NB4 (cell line): ENCODE measurements around the gene CORO1C.

Source experiments
- DNase-seq: peaks from one replicate; pipeline ENCODE4 v3.0.0; 2010; ENCODE audit warnings: low read depth
- H3K4me3 ChIP-seq: one replicate; pipeline ENCODE4 v1.5.1; 2011; ENCODE audit warnings: mild to moderate bottlenecking, low read depth, low read length, moderate library complexity
- MYC ChIP-seq: IDR thresholded peaks from 2 replicates; pipeline ENCODE4 v1.6.1; 2011; ENCODE audit warnings: low read depth, low read length
- POLR2A ChIP-seq: IDR thresholded peaks from 2 replicates; pipeline ENCODE4 v1.6.1; 2011; ENCODE audit warnings: mild to moderate bottlenecking; ENCODE audit not compliant: insufficient read length; ENCODE audit errors: extremely low read depth
- TF ChIP-seq, protein P1 (sequence below): IDR thresholded peaks from 2 replicates; pipeline ENCODE4 v1.6.1; 2011; ENCODE audit warnings: low read depth, low read length
- TF ChIP-seq, protein P2 (sequence below): IDR thresholded peaks from one replicate; pipeline ENCODE4 v1.5.1; 2012; ENCODE audit warnings: low read depth, low read length

Gene CORO1C

DNA sequence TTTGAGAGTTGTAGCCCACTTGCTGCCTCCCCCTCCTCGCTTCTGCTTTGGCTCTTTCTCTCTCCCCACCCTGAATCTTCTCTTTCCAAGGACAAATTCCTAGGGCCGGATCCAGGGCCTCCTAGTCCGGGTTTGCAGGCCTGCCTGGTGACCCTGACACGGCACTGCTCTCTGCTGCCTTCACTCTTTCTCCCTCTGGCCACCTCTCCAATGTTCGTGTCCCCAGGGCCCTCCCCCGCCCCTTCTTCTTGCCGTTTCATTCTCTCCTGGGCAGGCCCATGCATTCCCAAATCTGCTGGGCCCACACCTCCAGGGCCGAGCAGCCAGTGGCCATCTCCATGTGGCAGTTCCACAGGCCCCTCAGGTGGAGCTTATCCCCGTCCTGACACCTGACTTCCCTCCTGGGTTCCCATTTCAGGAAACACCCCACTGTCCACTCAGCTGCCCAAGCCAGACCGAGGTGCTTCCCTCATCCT is 34.0 kb upstream of the CORO1C start:
- H3K4me3 ChIP-seq, result no peak overlapping the region
- DNase-seq, result no peak
- TF ChIP-seq, protein P1, sequence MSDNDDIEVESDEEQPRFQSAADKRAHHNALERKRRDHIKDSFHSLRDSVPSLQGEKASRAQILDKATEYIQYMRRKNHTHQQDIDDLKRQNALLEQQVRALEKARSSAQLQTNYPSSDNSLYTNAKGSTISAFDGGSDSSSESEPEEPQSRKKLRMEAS, result no peak
- TF ChIP-seq MYC, result no peak
- TF ChIP-seq, protein P2, sequence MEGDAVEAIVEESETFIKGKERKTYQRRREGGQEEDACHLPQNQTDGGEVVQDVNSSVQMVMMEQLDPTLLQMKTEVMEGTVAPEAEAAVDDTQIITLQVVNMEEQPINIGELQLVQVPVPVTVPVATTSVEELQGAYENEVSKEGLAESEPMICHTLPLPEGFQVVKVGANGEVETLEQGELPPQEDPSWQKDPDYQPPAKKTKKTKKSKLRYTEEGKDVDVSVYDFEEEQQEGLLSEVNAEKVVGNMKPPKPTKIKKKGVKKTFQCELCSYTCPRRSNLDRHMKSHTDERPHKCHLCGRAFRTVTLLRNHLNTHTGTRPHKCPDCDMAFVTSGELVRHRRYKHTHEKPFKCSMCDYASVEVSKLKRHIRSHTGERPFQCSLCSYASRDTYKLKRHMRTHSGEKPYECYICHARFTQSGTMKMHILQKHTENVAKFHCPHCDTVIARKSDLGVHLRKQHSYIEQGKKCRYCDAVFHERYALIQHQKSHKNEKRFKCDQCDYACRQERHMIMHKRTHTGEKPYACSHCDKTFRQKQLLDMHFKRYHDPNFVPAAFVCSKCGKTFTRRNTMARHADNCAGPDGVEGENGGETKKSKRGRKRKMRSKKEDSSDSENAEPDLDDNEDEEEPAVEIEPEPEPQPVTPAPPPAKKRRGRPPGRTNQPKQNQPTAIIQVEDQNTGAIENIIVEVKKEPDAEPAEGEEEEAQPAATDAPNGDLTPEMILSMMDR, result no peak
- no peak for TF ChIP-seq POLR2A

DNA sequence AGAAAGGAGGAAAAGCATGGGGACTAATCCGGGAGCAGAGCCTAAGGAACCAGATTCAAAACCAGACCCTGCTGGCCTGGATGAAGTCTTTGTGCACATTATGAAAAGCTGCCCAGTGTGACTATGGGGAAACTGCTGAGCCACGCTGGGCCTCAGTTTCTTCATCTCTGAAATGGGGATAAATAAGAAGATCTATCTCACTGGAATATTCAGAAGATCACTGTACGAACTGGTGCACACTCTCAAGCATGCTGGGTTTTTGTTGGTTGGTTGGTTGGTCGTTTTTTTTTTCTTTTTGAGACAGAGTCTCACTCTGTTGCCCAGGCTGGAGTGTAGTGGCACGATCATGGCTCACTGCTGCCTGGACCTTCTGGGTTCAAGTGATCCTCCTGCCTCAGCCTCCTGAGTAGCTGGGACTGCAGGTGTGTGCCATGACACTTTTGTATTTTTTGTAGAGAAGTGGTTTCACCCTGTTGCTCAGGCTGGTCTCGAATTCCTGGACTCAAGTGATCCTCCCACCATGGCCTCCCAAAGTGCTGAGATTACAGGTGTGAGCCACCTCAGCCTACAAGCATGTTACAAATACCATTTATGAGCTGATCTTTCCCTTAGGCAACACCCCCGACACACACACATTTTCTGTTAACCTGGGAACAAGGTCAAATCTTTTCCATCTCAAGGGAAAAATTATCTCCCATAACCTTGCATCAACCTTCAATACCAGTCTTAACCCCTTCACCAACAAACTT is 33.4 kb upstream of the CORO1C start:
- no peak overlapping the region for H3K4me3 ChIP-seq
- TF ChIP-seq, protein P1, result no peak
- TF ChIP-seq, protein P2, result no peak
- no peak for TF ChIP-seq MYC
- TF ChIP-seq POLR2A, result no peak
- DNase-seq, result no peak

DNA sequence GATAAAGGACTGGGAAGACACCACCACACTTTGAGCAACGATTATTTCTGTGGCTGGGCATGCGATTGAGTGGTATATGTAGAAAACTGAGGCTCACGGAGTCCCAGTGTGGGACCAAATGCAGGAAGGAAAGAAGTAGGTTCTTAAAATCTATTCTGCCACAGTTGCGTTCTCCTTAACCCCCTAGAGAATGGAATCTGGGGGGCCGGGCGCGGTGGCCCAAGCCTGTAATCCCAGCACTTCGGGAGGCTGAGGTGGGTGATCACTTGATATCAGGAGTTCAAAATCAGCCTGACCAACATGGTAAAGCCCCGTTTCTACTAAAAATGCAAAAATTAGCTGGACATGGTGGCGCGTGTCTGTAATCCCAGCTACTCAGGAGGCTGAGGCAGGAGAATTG is 29.9 kb upstream of the CORO1C start:
- H3K4me3 ChIP-seq, result no peak overlapping the region
- TF ChIP-seq MYC, result no peak
- TF ChIP-seq, protein P2, result no peak
- TF ChIP-seq, protein P1, result no peak
- TF ChIP-seq POLR2A, result no peak
- DNase-seq, result no peak

DNA sequence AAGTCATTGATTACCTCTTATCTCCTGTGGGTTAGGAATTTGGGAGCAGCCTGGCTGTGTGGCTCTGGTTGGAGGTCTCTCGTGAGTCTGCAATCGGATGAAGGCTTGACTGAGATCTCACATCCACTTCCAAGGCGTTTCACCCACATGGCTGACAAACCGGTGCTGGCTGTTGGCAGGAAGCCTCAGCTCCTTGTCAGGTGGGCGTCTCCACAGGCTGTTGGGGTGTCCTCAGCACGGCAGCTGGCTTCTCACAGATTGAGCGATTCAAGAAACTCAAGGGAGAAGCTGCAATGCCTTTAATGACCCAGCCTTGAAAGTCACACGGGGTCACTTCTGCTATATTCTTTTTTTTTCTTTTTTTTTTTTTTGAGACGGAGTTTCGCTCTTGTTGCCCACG is 28.6 kb upstream of the CORO1C start:
- DNase-seq, result no peak
- TF ChIP-seq POLR2A (no peak), MYC (no peak)
- TF ChIP-seq, protein P2, result no peak
- TF ChIP-seq, protein P1, result no peak
- H3K4me3 ChIP-seq, result no peak overlapping the region

DNA sequence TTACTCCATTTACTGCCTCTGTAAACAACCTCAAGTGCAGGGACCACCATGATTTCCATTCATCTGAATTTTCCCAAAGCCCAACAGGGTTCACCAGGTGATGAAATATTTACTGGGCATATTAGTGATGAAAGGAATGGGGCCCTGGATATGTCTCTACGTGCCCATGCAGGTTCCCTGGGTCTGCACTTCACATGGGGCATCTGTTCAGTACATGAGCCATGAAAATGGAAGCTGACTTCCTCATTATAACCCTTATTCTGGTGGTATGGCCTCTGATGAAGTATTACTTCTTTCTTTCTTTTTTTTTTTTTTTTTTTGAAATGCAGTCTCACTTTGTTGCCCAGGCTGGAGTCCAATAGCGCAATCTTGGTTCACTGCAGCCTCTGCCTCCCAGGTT is 26.5 kb upstream of the CORO1C start:
- peak; percentile 29 for DNase-seq
- TF ChIP-seq, protein P2, result no peak
- TF ChIP-seq POLR2A (no peak), MYC (no peak)
- TF ChIP-seq, protein P1, result no peak
- H3K4me3 ChIP-seq, result no peak overlapping the region

DNA sequence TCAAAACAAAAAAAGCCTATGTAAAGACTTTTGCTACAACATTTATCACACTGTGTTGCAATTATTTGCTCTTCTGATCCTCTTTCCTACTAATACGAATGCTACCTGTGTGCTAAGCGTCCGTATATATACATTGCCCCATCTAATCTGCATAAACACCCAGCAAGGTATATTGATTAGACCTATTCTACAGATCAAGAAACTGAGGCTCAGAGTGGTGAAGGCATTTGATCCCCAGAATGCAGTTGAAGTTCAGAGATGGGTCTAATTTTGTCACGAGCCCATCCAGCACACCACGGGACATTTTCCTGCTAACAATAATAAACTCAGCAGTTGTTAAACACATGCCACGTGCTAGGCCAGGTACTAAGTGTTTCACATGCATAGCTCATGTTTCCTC is 25.1 kb upstream of the CORO1C start:
- no peak for DNase-seq
- no peak overlapping the region for H3K4me3 ChIP-seq
- TF ChIP-seq, protein P2, result no peak
- TF ChIP-seq POLR2A, result no peak
- no peak for TF ChIP-seq MYC
- TF ChIP-seq, protein P1, result no peak
